Measurements from ENCODE around the gene MDH1B.

GRCh38 chr2:206783718-206784117, 18.6 kb upstream of the MDH1B start:
- no peak for TF ChIP-seq POLR2AphosphoS5 (IDR thresholded peaks at IDR 0.05)
- peak in 1 of 6 experiments; percentile 7 for TF ChIP-seq CTCF (IDR thresholded peaks at IDR 0.05)
- no peak for TF ChIP-seq POLR2A (IDR thresholded peaks at IDR 0.05)
- no peak for TF ChIP-seq EP300 (IDR thresholded peaks at IDR 0.05)
